ENCODE results near the gene PCDHGA3. TPM values are rescaled to one million over a fixed set of nuclear protein-coding genes. Genes with fewer than 3 reads are reported as not detected.
"Not testable (repeated sequence)": the region's sequence is repeated elsewhere in the genome, so short reads cannot be mapped to it uniquely, and the experiment has no call there.

The PCDHGA3 gene
- total and polyA plus RNA-seq, 2 donors (not counting 1 experiment from before 2014, with no cell fraction given): 1.4 to 2.8 TPM

GRCh38 chr5:141392429-141393198 lies 49.0 kb downstream of the PCDHGA3 start, which contains the start of gene PCDHGA8:
TSS of gene PCDHGA8 (plus strand) at chr5:141392633. CDS start at chr5:141392814, 181 bp downstream.
- Histone ChIP-seq H3K4me2 (ENCODE audit: extremely low read depth, insufficient read depth, low read length) (no peak within 1 kb of the TSS), H3K4me1 (ENCODE audit: control insufficient read depth, extremely low read depth, insufficient read depth, low read length) (no peaks in the 10 kb centered on the region), H2AFZ (ENCODE audit: low read length) (no peak within 1 kb of the TSS), H3K9me3 (ENCODE audit: control insufficient read depth, insufficient read depth, low read depth, low read length) (peaks cover 4% of the 10 kb centered on the region), H3K79me2 (ENCODE audit: control insufficient read depth, insufficient read depth, low read length) (no peaks in the 10 kb centered on the region), H3K27me3 (ENCODE audit: control insufficient read depth, insufficient read depth, low read length) (no peaks in the 10 kb centered on the region), H3K36me3 (ENCODE audit: control insufficient read depth, insufficient read depth, low read length) (no peaks in the 10 kb centered on the region), H3K9ac (ENCODE audit: insufficient read depth, low read length) (no peak within 1 kb of the TSS), H3K4me3 (replicated peaks in 1 of 4; ENCODE audit: control extremely low read depth in 1 of 4, insufficient read depth in 1 of 4, low read depth in 3 of 4, low read length in 4 of 4) (peak within 1 kb of the TSS in 2 of 4 experiments; percentile 16 to 21), H4K20me1 (ENCODE audit: control insufficient read depth, extremely low read depth, insufficient read depth, low read length) (no peaks in the 10 kb centered on the region), H3K27ac (ENCODE audit: insufficient read depth, low read length) (no peak within 1 kb of the TSS)
- TF ChIP-seq CTCF (conservative IDR thresholded peaks at IDR 0.05 in 1 of 2, IDR thresholded peaks at IDR 0.05 in 1 of 2; ENCODE audit: low read depth in 1 of 2, low read length in 2 of 2) (peak in 1 of 2 donors; percentile 13), EZH2 (IDR thresholded peaks at IDR 0.05; ENCODE audit: low read length, missing control alignments) (no peak)
- peak in 1 of 2 donors; percentile 31 for DNase-seq (ENCODE audit: low read depth in 2 of 2)

DNA sequence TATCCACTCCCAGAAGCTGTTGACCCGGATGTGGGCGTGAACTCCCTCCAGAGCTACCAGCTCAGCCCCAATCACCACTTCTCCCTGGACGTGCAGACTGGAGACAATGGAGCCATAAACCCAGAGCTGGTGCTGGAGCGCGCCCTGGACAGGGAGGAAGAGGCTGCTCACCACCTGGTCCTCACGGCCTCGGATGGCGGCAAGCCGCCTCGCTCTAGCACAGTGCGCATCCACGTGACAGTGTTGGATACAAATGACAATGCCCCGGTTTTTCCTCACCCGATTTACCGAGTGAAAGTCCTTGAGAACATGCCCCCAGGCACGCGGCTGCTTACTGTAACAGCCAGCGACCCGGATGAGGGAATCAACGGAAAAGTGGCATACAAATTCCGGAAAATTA lies 49.6 kb downstream of the PCDHGA3 start:
- Histone ChIP-seq H3K79me2 (ENCODE audit: control insufficient read depth, insufficient read depth, low read length) (no peaks in the 10 kb centered on the region), H3K27me3 (ENCODE audit: control insufficient read depth, insufficient read depth, low read length) (no peaks in the 10 kb centered on the region), H3K9me3 (ENCODE audit: control insufficient read depth, insufficient read depth, low read depth, low read length) (peaks cover 4% of the 10 kb centered on the region), H3K9ac (ENCODE audit: insufficient read depth, low read length) (no peak overlapping the region), H3K36me3 (ENCODE audit: control insufficient read depth, insufficient read depth, low read length) (no peaks in the 10 kb centered on the region), H3K4me2 (ENCODE audit: extremely low read depth, insufficient read depth, low read length) (no peak overlapping the region), H3K4me1 (ENCODE audit: control insufficient read depth, extremely low read depth, insufficient read depth, low read length) (no peaks in the 10 kb centered on the region), H2AFZ (ENCODE audit: low read length) (no peak overlapping the region), H3K27ac (ENCODE audit: insufficient read depth, low read length) (no peak overlapping the region), H4K20me1 (ENCODE audit: control insufficient read depth, extremely low read depth, insufficient read depth, low read length) (no peaks in the 10 kb centered on the region), H3K4me3 (replicated peaks in 1 of 4; ENCODE audit: control extremely low read depth in 1 of 4, insufficient read depth in 1 of 4, low read depth in 3 of 4, low read length in 4 of 4) (no peak overlapping the region)
- no peak for TF ChIP-seq EZH2 (IDR thresholded peaks at IDR 0.05; ENCODE audit: low read length, missing control alignments)
- no peak for TF ChIP-seq CTCF (conservative IDR thresholded peaks at IDR 0.05 in 1 of 2, IDR thresholded peaks at IDR 0.05 in 1 of 2; ENCODE audit: low read depth in 1 of 2, low read length in 2 of 2)
- DNase-seq (ENCODE audit: low read depth in 2 of 2): no peak

DNA sequence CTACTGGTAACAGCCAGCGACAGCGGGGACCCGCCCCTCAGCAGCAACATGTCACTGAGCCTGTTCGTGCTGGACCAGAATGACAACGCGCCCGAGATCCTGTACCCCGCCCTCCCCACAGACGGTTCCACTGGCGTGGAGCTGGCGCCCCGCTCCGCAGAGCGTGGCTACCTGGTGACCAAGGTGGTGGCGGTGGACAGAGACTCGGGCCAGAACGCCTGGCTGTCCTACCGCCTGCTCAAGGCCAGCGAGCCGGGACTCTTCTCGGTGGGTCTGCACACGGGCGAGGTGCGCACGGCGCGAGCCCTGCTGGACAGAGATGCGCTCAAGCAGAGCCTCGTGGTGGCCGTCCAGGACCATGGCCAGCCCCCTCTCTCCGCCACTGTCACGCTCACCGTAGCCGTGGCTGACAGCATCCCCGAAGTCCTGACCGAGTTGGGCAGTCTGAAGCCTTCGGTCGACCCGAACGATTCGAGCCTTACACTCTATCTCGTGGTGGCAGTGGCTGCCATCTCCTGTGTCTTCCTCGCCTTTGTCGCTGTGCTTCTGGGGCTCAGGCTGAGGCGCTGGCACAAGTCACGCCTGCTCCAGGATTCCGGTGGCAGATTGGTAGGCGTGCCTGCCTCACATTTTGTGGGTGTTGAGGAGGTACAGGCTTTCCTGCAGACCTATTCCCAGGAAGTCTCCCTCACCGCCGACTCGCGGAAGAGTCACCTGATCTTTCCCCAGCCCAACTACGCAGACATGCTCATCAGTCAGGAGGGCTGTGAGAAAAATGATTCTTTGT lies 51.0 kb downstream of the PCDHGA3 start:
- not testable (repeated sequence) for H3K27me3 ChIP-seq (ENCODE audit: control insufficient read depth, insufficient read depth, low read length); H3K36me3 ChIP-seq (ENCODE audit: control insufficient read depth, insufficient read depth, low read length); H3K4me3 ChIP-seq (replicated peaks in 1 of 4; ENCODE audit: control extremely low read depth in 1 of 4, insufficient read depth in 1 of 4, low read depth in 3 of 4, low read length in 4 of 4); DNase-seq (ENCODE audit: low read depth in 2 of 2); H3K9me3 ChIP-seq (ENCODE audit: control insufficient read depth, insufficient read depth, low read depth, low read length); H4K20me1 ChIP-seq (ENCODE audit: control insufficient read depth, extremely low read depth, insufficient read depth, low read length); H2AFZ ChIP-seq (ENCODE audit: low read length); H3K79me2 ChIP-seq (ENCODE audit: control insufficient read depth, insufficient read depth, low read length); H3K4me1 ChIP-seq (ENCODE audit: control insufficient read depth, extremely low read depth, insufficient read depth, low read length); H3K4me2 ChIP-seq (ENCODE audit: extremely low read depth, insufficient read depth, low read length); H3K27ac ChIP-seq (ENCODE audit: insufficient read depth, low read length); H3K9ac ChIP-seq (ENCODE audit: insufficient read depth, low read length)

Other genes with a start within 250 kb of the PCDHGA3 start
Only the 30 nearest of the 38 such genes appear.
- 0.26 and 0.99 TPM in 2 replicates for gene PCDHB9, start 156.7 kb upstream of the PCDHGA3 start, total RNA-seq
- gene PCDHB9, start 156.7 kb upstream of the PCDHGA3 start, polyA plus RNA-seq: 0.27 and 0.82 TPM in 2 replicates
- 0.77 and 2.0 TPM in 2 replicates for gene PCDHB10, start 151.5 kb upstream of the PCDHGA3 start, total RNA-seq
- gene PCDHB10, start 151.5 kb upstream of the PCDHGA3 start, polyA plus RNA-seq: 0.28 and 0.78 TPM in 2 replicates
- gene PCDHB11, start 144.2 kb upstream of the PCDHGA3 start, total RNA-seq: 0.77 and 1.7 TPM in 2 replicates
- 0.11 and 0.36 TPM in 2 replicates for gene PCDHB11, start 144.2 kb upstream of the PCDHGA3 start, polyA plus RNA-seq
- gene PCDHB12, start 135.1 kb upstream of the PCDHGA3 start, total RNA-seq: 0.26 and 0.66 TPM in 2 replicates
- 0.02 and 0.27 TPM in 2 replicates for gene PCDHB12, start 135.1 kb upstream of the PCDHGA3 start, polyA plus RNA-seq
- 0.26 and 1.5 TPM in 2 replicates for gene PCDHB13, start 129.9 kb upstream of the PCDHGA3 start, total RNA-seq
- gene PCDHB13, start 129.9 kb upstream of the PCDHGA3 start, polyA plus RNA-seq: 0.24 and 0.62 TPM in 2 replicates
- gene PCDHB14, start 120.5 kb upstream of the PCDHGA3 start, total RNA-seq: 0.77 and 1.7 TPM in 2 replicates
- gene PCDHB14, start 120.5 kb upstream of the PCDHGA3 start, polyA plus RNA-seq: 0.18 and 0.86 TPM in 2 replicates
- 0.77 and 1.8 TPM in 2 replicates for gene PCDHB15, start 98.4 kb upstream of the PCDHGA3 start, total RNA-seq
- gene PCDHB15, start 98.4 kb upstream of the PCDHGA3 start, polyA plus RNA-seq: 0.12 and 0.31 TPM in 2 replicates
- 0.66 TPM in 1 of 2 replicates, not detected in the other for gene SLC25A2, start 39.8 kb upstream of the PCDHGA3 start, total RNA-seq
- gene SLC25A2, start 39.8 kb upstream of the PCDHGA3 start, polyA plus RNA-seq: not detected in 2 replicates
- 87.1 and 107 TPM in 2 replicates for gene TAF7, start 23.0 kb upstream of the PCDHGA3 start, total RNA-seq
- gene TAF7, start 23.0 kb upstream of the PCDHGA3 start, polyA plus RNA-seq: 64.9 and 73.0 TPM in 2 replicates
- 1.0 and 1.8 TPM in 2 replicates for gene PCDHGA1, start 13.3 kb upstream of the PCDHGA3 start, total RNA-seq
- gene PCDHGA1, start 13.3 kb upstream of the PCDHGA3 start, polyA plus RNA-seq: 1.1 and 1.6 TPM in 2 replicates
- gene PCDHGA2, start 5.1 kb upstream of the PCDHGA3 start, total RNA-seq: 2.8 and 4.5 TPM in 2 replicates
- gene PCDHGA2, start 5.1 kb upstream of the PCDHGA3 start, polyA plus RNA-seq: 4.2 and 5.8 TPM in 2 replicates
- gene PCDHGB1, start 6.3 kb downstream of the PCDHGA3 start, total RNA-seq: 3.1 and 4.3 TPM in 2 replicates
- gene PCDHGB1, start 6.3 kb downstream of the PCDHGA3 start, polyA plus RNA-seq: 1.7 TPM in 2 replicates
- gene PCDHGA4, start 11.2 kb downstream of the PCDHGA3 start, total RNA-seq: 2.8 and 7.6 TPM in 2 replicates
- 3.1 and 6.4 TPM in 2 replicates for gene PCDHGA4, start 11.2 kb downstream of the PCDHGA3 start, polyA plus RNA-seq
- 3.1 and 4.6 TPM in 2 replicates for gene PCDHGB2, start 16.2 kb downstream of the PCDHGA3 start, total RNA-seq
- 2.3 and 5.7 TPM in 2 replicates for gene PCDHGB2, start 16.2 kb downstream of the PCDHGA3 start, polyA plus RNA-seq
- gene PCDHGA5, start 20.3 kb downstream of the PCDHGA3 start, total RNA-seq: 1.5 and 2.6 TPM in 2 replicates
- 1.2 and 1.4 TPM in 2 replicates for gene PCDHGA5, start 20.3 kb downstream of the PCDHGA3 start, polyA plus RNA-seq
- 3.1 and 5.8 TPM in 2 replicates for gene PCDHGB3, start 26.4 kb downstream of the PCDHGA3 start, total RNA-seq
- 2.5 and 2.9 TPM in 2 replicates for gene PCDHGB3, start 26.4 kb downstream of the PCDHGA3 start, polyA plus RNA-seq
- gene PCDHGA6, start 30.1 kb downstream of the PCDHGA3 start, total RNA-seq: 3.1 and 4.8 TPM in 2 replicates
- gene PCDHGA6, start 30.1 kb downstream of the PCDHGA3 start, polyA plus RNA-seq: 3.9 and 4.2 TPM in 2 replicates
- 2.8 and 6.8 TPM in 2 replicates for gene PCDHGA7, start 38.9 kb downstream of the PCDHGA3 start, total RNA-seq
- gene PCDHGA7, start 38.9 kb downstream of the PCDHGA3 start, polyA plus RNA-seq: 2.7 and 3.0 TPM in 2 replicates
- gene PCDHGB4, start 43.9 kb downstream of the PCDHGA3 start, total RNA-seq: 10.0 and 18.3 TPM in 2 replicates
- gene PCDHGB4, start 43.9 kb downstream of the PCDHGA3 start, polyA plus RNA-seq: 13.3 and 15.5 TPM in 2 replicates
- 2.6 and 4.6 TPM in 2 replicates for gene PCDHGA8, start 48.8 kb downstream of the PCDHGA3 start, total RNA-seq
- 0.76 and 1.1 TPM in 2 replicates for gene PCDHGA8, start 48.8 kb downstream of the PCDHGA3 start, polyA plus RNA-seq
- gene PCDHGB5, start 54.1 kb downstream of the PCDHGA3 start, total RNA-seq: 17.5 and 21.5 TPM in 2 replicates
- gene PCDHGB5, start 54.1 kb downstream of the PCDHGA3 start, polyA plus RNA-seq: 19.6 TPM in 2 replicates
- 2.6 and 4.8 TPM in 2 replicates for gene PCDHGA9, start 58.9 kb downstream of the PCDHGA3 start, total RNA-seq
- gene PCDHGA9, start 58.9 kb downstream of the PCDHGA3 start, polyA plus RNA-seq: 3.2 and 3.3 TPM in 2 replicates
- gene PCDHGB6, start 64.2 kb downstream of the PCDHGA3 start, total RNA-seq: 3.9 and 4.3 TPM in 2 replicates
- 2.6 and 2.8 TPM in 2 replicates for gene PCDHGB6, start 64.2 kb downstream of the PCDHGA3 start, polyA plus RNA-seq
- 7.4 and 10.2 TPM in 2 replicates for gene PCDHGA10, start 69.2 kb downstream of the PCDHGA3 start, total RNA-seq
- gene PCDHGA10, start 69.2 kb downstream of the PCDHGA3 start, polyA plus RNA-seq: 3.8 and 4.2 TPM in 2 replicates
- gene PCDHGB7, start 73.8 kb downstream of the PCDHGA3 start, total RNA-seq: 13.0 and 13.6 TPM in 2 replicates
- gene PCDHGB7, start 73.8 kb downstream of the PCDHGA3 start, polyA plus RNA-seq: 11.3 and 15.3 TPM in 2 replicates
- 5.9 and 8.6 TPM in 2 replicates for gene PCDHGA11, start 77.2 kb downstream of the PCDHGA3 start, total RNA-seq
- 4.7 and 10.8 TPM in 2 replicates for gene PCDHGA11, start 77.2 kb downstream of the PCDHGA3 start, polyA plus RNA-seq
- gene PCDHGA12, start 86.7 kb downstream of the PCDHGA3 start, total RNA-seq: 9.2 and 13.7 TPM in 2 replicates
- 11.9 and 14.1 TPM in 2 replicates for gene PCDHGA12, start 86.7 kb downstream of the PCDHGA3 start, polyA plus RNA-seq
- 59.0 and 63.4 TPM in 2 replicates for gene PCDHGC3, start 132.1 kb downstream of the PCDHGA3 start, total RNA-seq
- 106 and 109 TPM in 2 replicates for gene PCDHGC3, start 132.1 kb downstream of the PCDHGA3 start, polyA plus RNA-seq
- 1.5 and 3.0 TPM in 2 replicates for gene PCDHGC4, start 141.2 kb downstream of the PCDHGA3 start, total RNA-seq
- 0.48 and 0.76 TPM in 2 replicates for gene PCDHGC4, start 141.2 kb downstream of the PCDHGA3 start, polyA plus RNA-seq
- gene PCDHGC5, start 145.3 kb downstream of the PCDHGA3 start, total RNA-seq: 1.3 and 2.6 TPM in 2 replicates
- gene PCDHGC5, start 145.3 kb downstream of the PCDHGA3 start, polyA plus RNA-seq: 0.97 and 1.1 TPM in 2 replicates

Data from fibroblast of lung (primary cell).